WI38 (cell line): ENCODE results near the gene ANKRD1.

Experiments
- H3K4me3 ChIP-seq: 2 replicates; pipeline ENCODE4 v1.5.1; 2011; ENCODE audit warnings: low read depth, mild to moderate bottlenecking, control low read depth, low read length
- TF ChIP-seq, protein P1 (sequence below): IDR thresholded peaks from 2 replicates; pipeline ENCODE4 v1.5.1; 2012; ENCODE audit warnings: low read depth, mild to moderate bottlenecking, control low read depth, low read length

The ANKRD1 gene

DNA sequence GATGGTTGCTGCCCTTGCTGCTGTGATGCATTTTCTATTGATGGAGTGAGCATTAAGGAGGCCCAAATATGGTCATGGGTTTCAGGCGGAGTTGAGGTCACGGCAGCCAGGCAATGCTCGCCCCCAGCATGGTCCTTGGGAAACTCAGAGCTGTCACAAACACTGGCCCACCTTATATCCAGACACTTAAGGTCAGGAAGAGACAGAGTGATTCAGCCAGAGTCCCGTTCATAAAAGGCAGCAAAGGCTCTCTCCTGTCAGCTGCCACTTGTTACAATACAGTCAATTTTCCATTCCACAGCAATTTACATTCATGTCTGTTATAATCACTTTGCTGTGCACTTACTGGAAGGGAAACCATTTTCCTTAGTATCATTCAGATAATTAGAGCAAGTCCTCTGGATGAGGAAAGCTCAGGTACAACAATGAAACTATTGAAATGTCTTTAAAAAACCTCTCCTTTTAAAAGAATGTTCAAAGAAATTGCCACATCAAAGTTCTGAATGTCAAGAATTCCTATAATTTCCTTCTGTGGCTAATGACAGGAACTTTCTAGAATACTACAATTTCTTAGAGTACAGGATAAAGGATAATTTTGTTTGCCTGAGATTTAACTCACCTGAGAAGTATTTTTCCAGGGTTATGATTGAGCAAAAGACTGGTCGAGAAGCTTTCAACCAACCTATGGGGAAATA, 14.8 kb upstream of the ANKRD1 start:
- TF ChIP-seq, protein P1, sequence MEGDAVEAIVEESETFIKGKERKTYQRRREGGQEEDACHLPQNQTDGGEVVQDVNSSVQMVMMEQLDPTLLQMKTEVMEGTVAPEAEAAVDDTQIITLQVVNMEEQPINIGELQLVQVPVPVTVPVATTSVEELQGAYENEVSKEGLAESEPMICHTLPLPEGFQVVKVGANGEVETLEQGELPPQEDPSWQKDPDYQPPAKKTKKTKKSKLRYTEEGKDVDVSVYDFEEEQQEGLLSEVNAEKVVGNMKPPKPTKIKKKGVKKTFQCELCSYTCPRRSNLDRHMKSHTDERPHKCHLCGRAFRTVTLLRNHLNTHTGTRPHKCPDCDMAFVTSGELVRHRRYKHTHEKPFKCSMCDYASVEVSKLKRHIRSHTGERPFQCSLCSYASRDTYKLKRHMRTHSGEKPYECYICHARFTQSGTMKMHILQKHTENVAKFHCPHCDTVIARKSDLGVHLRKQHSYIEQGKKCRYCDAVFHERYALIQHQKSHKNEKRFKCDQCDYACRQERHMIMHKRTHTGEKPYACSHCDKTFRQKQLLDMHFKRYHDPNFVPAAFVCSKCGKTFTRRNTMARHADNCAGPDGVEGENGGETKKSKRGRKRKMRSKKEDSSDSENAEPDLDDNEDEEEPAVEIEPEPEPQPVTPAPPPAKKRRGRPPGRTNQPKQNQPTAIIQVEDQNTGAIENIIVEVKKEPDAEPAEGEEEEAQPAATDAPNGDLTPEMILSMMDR = no peak
- no peak overlapping the region for H3K4me3 ChIP-seq

DNA sequence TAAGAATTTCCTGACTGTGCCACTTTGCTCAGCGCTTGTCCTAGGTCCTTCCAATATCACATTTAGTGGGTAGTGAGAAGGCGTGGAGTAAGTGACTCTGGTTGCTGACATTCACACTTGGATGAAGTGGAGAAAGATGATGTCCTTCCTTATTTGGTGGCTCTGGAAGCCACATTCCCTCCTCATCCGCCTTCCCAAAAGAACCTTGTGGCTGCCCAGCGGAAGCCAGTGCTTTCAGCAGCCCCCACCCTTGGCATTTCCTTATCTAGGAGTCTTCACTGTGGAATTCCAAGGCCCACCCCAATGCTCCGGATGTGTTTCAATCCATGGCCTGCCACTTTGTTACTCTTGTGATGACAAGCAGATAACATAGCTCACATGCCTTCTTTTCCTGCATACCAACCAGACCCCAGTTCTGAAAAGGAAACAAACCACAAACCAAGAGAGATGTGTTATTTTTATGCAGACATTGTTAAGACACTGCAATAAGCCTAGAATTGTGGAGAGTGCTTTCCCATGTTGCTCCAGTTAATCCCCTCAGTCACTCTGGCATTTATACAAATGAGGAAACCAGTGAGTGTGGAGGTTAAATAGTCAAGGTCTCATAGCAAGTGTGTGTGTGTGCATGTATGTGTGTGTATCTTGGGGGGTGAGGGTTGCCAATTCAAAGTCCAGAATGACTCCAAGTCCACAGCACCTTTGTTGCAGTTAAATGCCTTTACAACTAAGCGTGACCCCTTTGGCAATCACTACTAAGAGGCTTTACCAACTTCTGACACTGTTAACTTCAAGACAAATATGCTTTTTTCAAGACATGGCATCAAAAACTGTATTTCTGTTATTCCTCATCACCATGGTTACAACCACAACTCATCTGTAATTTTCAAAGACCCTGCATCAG, 10.3 kb upstream of the ANKRD1 start:
- TF ChIP-seq, protein P1 = no peak
- no peak overlapping the region for H3K4me3 ChIP-seq

DNA sequence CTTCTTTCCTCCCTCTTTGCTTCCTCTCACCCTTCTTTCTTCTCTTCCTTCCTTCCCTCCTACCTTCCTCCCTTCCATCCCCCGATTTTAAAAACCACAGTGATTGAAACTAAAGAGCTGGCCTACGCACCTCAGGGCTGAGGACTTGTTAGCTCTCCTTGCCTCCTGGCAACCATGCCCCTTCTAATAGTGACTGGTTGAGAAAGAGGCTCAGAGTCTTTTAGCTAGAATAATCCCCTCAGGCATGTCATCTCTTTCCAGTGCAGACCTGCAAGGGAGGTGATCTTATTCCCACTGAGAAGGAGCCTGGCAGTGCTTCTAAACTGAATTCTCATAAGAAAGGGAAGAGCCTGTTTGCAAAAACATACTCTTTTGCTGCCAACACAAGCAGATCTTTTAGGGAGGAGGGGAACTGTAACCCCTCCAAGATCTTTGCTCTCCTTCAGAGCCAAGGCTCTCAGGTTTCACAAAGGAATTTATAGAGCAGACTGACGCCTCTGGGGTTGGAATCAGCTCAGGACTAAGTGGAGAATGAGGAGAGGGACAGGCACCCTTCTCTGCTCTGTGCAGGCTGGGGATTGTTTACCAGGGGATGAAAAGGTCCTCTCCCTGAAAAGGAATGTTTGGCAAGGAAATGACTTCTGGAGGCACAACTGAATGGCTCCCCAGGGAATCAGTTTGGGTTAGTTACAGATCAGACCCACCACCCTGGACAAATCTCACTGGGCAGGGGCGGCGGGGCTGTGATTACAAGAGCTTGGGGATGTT, 9.4 kb upstream of the ANKRD1 start:
- no peak overlapping the region for H3K4me3 ChIP-seq

DNA sequence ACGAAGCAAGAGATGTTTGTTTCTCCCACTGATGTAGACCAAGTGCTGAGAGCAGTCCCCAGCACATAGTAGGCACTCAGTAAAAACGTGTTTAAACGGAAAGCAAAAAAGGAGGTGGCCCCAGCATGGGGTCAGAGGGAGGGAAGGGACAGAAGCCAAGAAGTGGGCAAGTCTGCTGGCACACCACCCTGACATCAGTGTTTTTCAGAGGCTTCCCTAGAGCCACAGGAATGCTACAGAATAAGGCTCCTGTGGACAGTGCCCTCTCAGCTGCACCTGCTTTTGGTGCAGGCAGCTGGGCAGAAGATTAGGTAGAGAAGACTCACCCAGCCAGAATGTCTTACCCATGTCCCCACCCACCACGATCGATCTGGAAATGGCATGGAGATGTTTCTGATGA, 8.3 kb upstream of the ANKRD1 start:
- no peak overlapping the region for H3K4me3 ChIP-seq
- TF ChIP-seq, protein P1 = no peak

More for the DNA sequence above, 9.4 kb upstream of the ANKRD1 start:
- TF ChIP-seq, protein P1 = no peak

DNA sequence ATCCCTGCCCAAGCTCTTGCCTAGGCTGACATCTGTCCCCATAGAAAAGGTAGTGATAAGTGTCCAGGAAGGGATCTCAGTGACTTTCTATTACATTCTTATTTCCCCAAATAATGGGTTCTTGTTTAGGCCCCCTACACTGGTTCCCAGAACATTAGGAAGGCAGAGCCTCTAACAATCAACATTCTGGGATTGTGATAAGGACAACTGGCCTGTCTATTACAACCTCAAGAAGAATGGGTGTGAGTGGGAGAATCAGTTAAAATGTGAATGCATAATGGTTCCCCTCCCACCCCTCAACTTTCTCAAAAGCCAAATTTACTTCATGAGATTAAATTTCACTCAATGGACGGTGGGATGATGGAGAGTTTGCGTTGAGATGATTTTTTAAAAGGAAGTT, 6.4 kb upstream of the ANKRD1 start:
- no peak overlapping the region for H3K4me3 ChIP-seq
- TF ChIP-seq, protein P1 = no peak

DNA sequence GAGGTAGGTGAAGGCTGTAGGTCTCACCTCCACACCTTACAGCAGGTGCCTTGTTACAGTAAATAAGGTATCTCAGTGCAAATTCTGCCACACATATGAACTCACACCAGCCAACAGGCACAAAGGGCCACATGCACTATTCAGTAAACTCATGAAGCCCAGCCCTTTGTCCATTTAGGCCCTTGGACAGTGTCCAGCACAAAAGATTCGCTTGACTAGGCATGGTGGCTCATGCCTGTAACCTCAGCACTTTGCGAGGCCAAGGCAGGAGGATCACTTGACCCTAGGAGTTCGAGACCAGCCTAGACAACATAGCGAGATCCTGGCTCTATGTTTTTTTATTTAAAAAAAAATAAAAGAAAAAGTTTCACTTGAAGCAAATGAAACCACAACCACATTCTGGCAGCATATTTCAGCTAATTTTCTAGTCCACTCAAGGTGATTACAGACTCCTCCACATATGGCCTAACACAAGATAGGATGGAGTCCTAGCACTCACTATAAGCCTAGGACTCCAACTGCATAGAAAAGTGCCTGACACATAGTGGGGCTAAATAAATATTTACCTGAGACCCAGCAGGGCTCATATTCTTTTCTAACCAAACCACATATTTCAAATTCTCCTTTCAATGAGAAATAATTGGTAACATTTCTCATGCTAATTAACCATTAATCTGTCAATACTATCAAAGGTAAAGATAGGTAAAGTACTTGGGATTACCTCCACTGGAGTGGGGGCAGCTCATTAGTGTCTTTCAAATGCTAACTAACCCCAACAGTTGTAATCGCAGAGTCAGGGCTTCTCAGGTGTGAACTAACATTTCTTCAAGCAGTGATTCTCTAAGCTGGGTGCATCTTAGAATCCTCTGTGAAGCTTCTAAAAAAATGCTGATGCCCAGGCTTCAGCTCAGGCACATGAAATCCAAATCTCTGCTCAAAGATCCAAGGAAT, 4.5 kb upstream of the ANKRD1 start:
- TF ChIP-seq, protein P1 = no peak
- no peak overlapping the region for H3K4me3 ChIP-seq
